Activated naive CD8-positive, alpha-beta T cell treated with anti-CD3 and anti-CD28 coated beads for 36 hours (primary cell): ENCODE results near the gene ATP6V1C2. TPM values are rescaled to one million over a fixed set of nuclear protein-coding genes. Genes with fewer than 3 reads are reported as not detected.

Experiments
- DNase-seq: peaks from one replicate; pipeline ENCODE4 v3.0.0; 2021
- H3K27ac Mint-ChIP-seq: one replicate; pipeline ENCODE4 v1.8.0; 2022; ENCODE audit warnings: mild to moderate bottlenecking, moderate library complexity, mixed read lengths
- H3K27me3 Mint-ChIP-seq: one replicate; pipeline ENCODE4 v1.8.0; 2022; ENCODE audit warnings: mild to moderate bottlenecking, mixed read lengths
- H3K36me3 Mint-ChIP-seq: one replicate; pipeline ENCODE4 v1.8.0; 2021; ENCODE audit warnings: mild to moderate bottlenecking, mixed read lengths
- H3K4me1 Mint-ChIP-seq: one replicate; pipeline ENCODE4 v1.8.0; 2021; ENCODE audit warnings: mixed read lengths
- H3K4me3 Mint-ChIP-seq: one replicate; pipeline ENCODE4 v1.8.0; 2022; ENCODE audit warnings: mild to moderate bottlenecking, moderate library complexity, mixed read lengths
- H3K9me3 Mint-ChIP-seq: one replicate; pipeline ENCODE4 v1.8.0; 2022; ENCODE audit warnings: mixed read lengths
- total RNA-seq, 2 experiments: library from RNA; stranded (reverse); gene quantifications; one replicate each; pipeline ENCODE4 v1.2.3, GENCODE V29; 2021

The ATP6V1C2 gene
- total RNA-seq, 2 experiments from 2014 or later: not detected

GRCh38 chr2:10819714-10820314, 98.4 kb downstream of the ATP6V1C2 start:
- Mint-ChIP-seq H3K36me3 (no peaks in the 10 kb centered on the region), H3K27ac (no peak overlapping the region), H3K27me3 (peaks cover 13% of the 10 kb centered on the region), H3K4me3 (no peak overlapping the region), H3K4me1 (no peaks in the 10 kb centered on the region), H3K9me3 (no peaks in the 10 kb centered on the region)
- no peak for DNase-seq

DNA sequence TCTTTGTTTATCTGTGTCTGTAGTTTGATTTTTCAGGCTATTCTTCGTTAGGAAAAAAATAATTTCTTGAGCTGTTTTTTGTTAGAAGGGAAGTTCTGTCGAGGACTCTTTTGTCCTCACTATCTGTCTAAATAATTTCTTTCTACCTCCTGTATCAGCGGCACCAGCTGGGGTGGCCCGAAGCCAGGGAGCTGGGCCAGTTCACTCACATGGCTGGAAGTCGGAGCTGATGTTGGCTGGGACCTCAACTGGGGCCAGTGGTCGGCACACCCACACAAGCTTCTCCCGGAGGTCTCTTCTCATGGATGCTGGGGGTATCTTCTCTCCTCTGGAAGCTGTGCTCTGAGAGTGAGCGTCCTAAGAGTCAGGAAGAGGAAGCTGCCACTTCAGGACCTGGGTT, 99.1 kb downstream of the ATP6V1C2 start:
- H3K36me3 Mint-ChIP-seq: no peaks in the 10 kb centered on the region
- DNase-seq: no peak
- no peak overlapping the region for H3K27ac Mint-ChIP-seq
- H3K4me1 Mint-ChIP-seq: no peaks in the 10 kb centered on the region
- H3K4me3 Mint-ChIP-seq: no peak overlapping the region
- H3K9me3 Mint-ChIP-seq: no peaks in the 10 kb centered on the region
- peaks cover 19% of the 10 kb centered on the region for H3K27me3 Mint-ChIP-seq

- Mint-ChIP-seq H3K36me3 (no peaks in the 10 kb centered on the region), H3K9me3 (no peaks in the 10 kb centered on the region), H3K4me3 (no peak overlapping the region), H3K27ac (no peak overlapping the region), H3K4me1 (no peaks in the 10 kb centered on the region), H3K27me3 (peaks cover 23% of the 10 kb centered on the region)
- no peak for DNase-seq
Measured at GRCh38 chr2:10820978-10821695, 99.7 kb downstream of the ATP6V1C2 start.

DNA sequence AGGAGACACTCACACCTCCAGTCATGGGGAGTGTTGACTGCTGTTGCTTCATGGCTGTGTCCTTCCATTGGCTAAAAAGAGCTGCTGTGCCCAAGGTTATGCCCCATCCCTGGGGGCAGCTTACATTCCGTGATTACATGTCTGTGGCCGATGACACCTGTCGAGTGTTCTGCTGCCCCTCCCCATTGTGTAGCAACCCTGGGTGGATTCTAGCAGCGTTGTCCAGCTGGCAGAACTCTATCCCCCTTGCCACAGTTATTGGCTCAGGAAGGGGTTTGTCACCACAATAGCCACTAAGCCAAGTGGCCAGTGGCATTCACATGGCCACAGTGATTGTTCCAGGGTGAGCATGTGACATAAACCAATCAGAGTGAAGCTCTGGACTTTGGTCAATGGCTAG, 102.8 kb downstream of the ATP6V1C2 start:
- H3K4me3 Mint-ChIP-seq: no peak overlapping the region
- no peak overlapping the region for H3K27ac Mint-ChIP-seq
- H3K36me3 Mint-ChIP-seq: no peaks in the 10 kb centered on the region
- no peaks in the 10 kb centered on the region for H3K9me3 Mint-ChIP-seq
- no peak for DNase-seq
- peaks cover 23% of the 10 kb centered on the region for H3K27me3 Mint-ChIP-seq
- no peaks in the 10 kb centered on the region for H3K4me1 Mint-ChIP-seq

GRCh38 chr2:10826026-10826425, 104.6 kb downstream of the ATP6V1C2 start:
- no peaks in the 10 kb centered on the region for H3K4me1 Mint-ChIP-seq
- H3K27me3 Mint-ChIP-seq: peaks cover 27% of the 10 kb centered on the region
- no peaks in the 10 kb centered on the region for H3K9me3 Mint-ChIP-seq
- H3K4me3 Mint-ChIP-seq: no peak overlapping the region
- no peak for DNase-seq
- H3K27ac Mint-ChIP-seq: no peak overlapping the region
- no peaks in the 10 kb centered on the region for H3K36me3 Mint-ChIP-seq

DNA sequence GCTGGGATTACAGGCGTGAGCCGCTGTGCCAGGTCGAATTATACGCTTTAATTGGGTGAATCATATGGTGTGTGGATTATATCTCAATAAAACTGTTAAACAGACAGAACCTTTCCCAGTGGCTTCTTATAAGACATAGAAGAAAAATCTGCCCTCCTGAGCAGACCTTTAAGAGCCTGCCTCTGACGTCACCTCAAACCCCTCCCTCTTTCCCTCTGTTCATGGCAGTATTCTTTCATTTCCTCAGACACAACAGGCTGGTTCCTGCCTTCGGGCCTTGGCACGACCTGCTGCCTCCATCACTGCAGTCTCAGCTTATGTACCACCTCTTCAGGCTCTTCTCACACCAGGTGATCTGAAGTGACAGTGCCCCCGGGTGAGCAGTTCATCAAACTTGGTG, 105.2 kb downstream of the ATP6V1C2 start:
- Mint-ChIP-seq H3K27me3 (peaks cover 33% of the 10 kb centered on the region), H3K4me1 (no peaks in the 10 kb centered on the region), H3K9me3 (no peaks in the 10 kb centered on the region), H3K27ac (no peak overlapping the region), H3K4me3 (no peak overlapping the region), H3K36me3 (no peaks in the 10 kb centered on the region)
- DNase-seq: no peak

- H3K36me3 Mint-ChIP-seq: no peaks in the 10 kb centered on the region
- peaks cover 45% of the 10 kb centered on the region for H3K27me3 Mint-ChIP-seq
- no peaks in the 10 kb centered on the region for H3K9me3 Mint-ChIP-seq
- H3K4me3 Mint-ChIP-seq: no peak overlapping the region
- no peak overlapping the region for H3K27ac Mint-ChIP-seq
- H3K4me1 Mint-ChIP-seq: peaks cover 3% of the 10 kb centered on the region
- DNase-seq: no peak
Measured at GRCh38 chr2:10828346-10828745, 106.9 kb downstream of the ATP6V1C2 start.

GRCh38 chr2:10829299-10829698, 107.9 kb downstream of the ATP6V1C2 start:
- Mint-ChIP-seq H3K27me3 (peaks cover 42% of the 10 kb centered on the region), H3K27ac (no peak overlapping the region)

DNA sequence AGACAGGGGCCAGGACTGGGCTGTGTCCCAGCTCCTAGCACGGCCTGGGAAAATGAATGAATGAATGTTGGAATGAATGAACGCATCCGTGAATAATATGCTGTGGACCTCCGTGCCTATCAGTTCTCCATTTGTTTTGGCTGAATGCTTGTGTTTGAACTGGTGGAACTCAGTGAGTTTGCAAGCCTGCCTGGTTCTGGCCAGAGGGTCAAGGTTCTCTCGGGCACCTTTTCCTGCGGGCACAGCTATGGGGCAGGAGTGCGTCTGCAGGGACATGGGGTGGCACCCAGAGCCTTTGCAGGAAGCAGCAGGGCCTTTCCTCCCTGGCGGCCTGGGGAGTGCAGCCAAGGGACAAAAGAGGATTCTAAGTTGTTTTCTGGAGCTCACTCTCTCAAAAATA, 108.8 kb downstream of the ATP6V1C2 start:
- Mint-ChIP-seq H3K27ac (no peak overlapping the region), H3K4me1 (peaks cover 3% of the 10 kb centered on the region), H3K36me3 (no peaks in the 10 kb centered on the region), H3K27me3 (peaks cover 38% of the 10 kb centered on the region), H3K9me3 (no peaks in the 10 kb centered on the region), H3K4me3 (no peak overlapping the region)
- no peak for DNase-seq

More at GRCh38 chr2:10829299-10829698, 107.9 kb downstream of the ATP6V1C2 start:
- Mint-ChIP-seq H3K36me3 (no peaks in the 10 kb centered on the region), H3K9me3 (no peaks in the 10 kb centered on the region), H3K4me1 (peaks cover 3% of the 10 kb centered on the region), H3K4me3 (no peak overlapping the region)
- DNase-seq: no peak

DNA sequence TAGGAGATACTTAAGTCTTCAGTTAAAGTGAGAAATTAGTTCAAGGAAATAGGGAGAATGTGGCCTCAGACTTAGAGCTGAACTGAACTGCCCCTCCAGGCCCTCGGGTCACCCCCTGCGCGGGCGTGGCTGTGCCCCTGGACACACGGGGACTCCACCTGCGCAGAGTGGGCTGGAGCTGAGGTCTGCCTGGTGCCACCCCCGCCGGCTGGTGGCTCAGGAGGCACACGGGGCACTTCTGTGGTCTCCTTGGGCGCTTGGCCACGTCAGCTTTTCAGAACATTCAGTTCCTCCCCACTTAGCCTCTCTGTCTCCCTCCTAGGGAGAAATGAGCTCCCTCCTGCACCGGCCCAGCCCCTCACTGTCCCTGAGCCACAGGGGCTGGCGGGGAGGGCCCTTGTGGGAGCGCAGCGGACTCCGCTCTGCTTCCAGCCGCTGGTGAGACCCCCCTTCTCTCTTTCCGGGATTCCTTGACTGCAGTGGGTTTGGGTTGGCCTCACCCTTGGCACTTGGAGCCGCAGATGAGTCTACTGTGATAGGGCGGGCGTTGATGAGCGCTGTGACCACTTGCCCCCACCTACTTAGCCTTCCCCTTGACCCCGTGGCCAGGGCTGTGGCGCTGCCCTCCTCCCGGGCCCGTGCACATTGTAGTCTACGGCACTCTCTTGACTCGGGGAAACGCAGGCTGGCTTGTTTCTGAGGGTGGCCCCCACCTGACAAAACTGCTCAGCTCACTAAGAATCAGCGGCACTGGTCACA, 109.4 kb downstream of the ATP6V1C2 start:
- no peak overlapping the region for H3K27ac Mint-ChIP-seq
- H3K4me1 Mint-ChIP-seq: peaks cover 3% of the 10 kb centered on the region
- no peak overlapping the region for H3K4me3 Mint-ChIP-seq
- H3K9me3 Mint-ChIP-seq: no peaks in the 10 kb centered on the region
- H3K27me3 Mint-ChIP-seq: peaks cover 34% of the 10 kb centered on the region
- no peak for DNase-seq
- no peaks in the 10 kb centered on the region for H3K36me3 Mint-ChIP-seq

- Mint-ChIP-seq H3K36me3 (no peaks in the 10 kb centered on the region), H3K4me1 (peaks cover 3% of the 10 kb centered on the region), H3K9me3 (no peaks in the 10 kb centered on the region), H3K27me3 (peaks cover 32% of the 10 kb centered on the region), H3K27ac (no peak overlapping the region), H3K4me3 (no peak overlapping the region)
- DNase-seq: no peak
Measured at GRCh38 chr2:10831400-10831985, 110.1 kb downstream of the ATP6V1C2 start.

DNA sequence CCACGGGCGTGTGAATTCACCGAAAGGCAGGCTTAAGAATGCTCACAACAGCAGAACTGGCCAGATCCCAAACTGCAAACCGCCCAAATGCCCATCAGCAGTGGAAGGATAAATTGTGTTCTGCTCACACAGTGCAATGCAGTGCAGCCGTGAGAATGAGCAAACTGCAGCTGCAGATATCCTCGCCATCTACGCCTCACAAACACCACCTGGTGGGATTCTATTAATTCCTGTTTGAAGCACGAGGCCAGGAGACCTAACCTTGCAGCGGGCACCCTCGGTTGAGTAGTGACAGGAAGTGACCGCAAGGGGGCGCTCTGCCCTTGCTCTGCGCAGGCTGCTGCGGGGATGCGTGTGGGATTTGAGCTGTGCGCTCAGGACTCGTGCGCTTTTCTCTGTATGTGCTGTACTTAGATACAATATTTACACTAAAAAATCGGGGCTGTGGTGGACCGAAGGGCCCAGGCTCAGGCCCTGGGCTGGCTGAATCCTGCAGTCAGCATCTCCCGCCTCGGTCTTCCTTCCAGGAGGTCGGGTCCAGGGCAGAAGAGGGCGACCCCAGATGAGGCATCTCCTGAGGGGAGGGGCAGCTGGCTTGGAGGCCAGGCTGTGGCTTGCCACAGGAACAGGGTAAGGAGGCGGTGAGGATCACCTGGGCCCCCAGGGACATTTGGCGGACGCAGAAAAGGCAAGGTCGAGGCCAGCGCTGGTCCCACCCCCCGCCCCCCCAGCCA, 110.9 kb downstream of the ATP6V1C2 start:
- no peaks in the 10 kb centered on the region for H3K9me3 Mint-ChIP-seq
- H3K36me3 Mint-ChIP-seq: no peaks in the 10 kb centered on the region
- H3K27me3 Mint-ChIP-seq: peaks cover 32% of the 10 kb centered on the region
- H3K27ac Mint-ChIP-seq: no peak overlapping the region
- H3K4me3 Mint-ChIP-seq: no peak overlapping the region
- H3K4me1 Mint-ChIP-seq: peaks cover 3% of the 10 kb centered on the region
- DNase-seq: peak; percentile 80

- Mint-ChIP-seq H3K27ac (no peak overlapping the region), H3K4me3 (no peak overlapping the region), H3K27me3 (peaks cover 32% of the 10 kb centered on the region), H3K4me1 (peaks cover 3% of the 10 kb centered on the region), H3K9me3 (no peaks in the 10 kb centered on the region), H3K36me3 (no peaks in the 10 kb centered on the region)
- DNase-seq: no peak
Measured at GRCh38 chr2:10833021-10833420, 111.6 kb downstream of the ATP6V1C2 start.

DNA sequence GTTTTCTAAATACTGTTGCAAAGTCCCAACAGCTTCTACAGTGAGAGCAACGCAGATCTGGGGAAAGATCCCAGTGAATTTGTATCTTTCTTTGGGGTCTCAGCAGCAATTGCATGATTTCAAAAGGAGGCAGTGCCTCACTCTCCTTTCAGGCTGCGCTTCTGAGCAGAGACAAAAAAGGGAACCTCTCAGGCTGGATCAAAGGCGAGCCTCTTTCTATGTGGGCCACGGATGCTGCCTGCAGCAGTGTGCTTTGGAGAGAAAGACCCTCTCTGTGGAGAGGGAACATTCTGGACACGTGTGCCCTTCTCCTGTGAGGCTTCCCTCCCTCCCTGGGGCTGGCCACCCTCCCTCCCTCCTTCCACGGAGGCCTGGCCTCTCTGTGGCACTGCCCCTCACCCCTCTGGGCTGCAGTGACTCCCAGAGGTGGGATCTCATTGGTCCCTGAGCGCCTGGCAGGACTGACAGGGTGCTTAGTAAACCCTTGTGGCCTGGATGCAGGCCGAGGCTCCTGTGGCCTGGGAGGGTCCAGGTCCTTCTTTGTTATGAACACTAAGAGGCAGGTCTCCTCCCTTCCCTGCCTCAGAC, 112.7 kb downstream of the ATP6V1C2 start:
- H3K27ac Mint-ChIP-seq: no peak overlapping the region
- H3K27me3 Mint-ChIP-seq: peaks cover 34% of the 10 kb centered on the region
- H3K4me3 Mint-ChIP-seq: no peak overlapping the region
- H3K36me3 Mint-ChIP-seq: no peaks in the 10 kb centered on the region
- H3K9me3 Mint-ChIP-seq: no peaks in the 10 kb centered on the region
- DNase-seq: no peak
- H3K4me1 Mint-ChIP-seq: peaks cover 3% of the 10 kb centered on the region
